ENCODE results near the gene RILPL1.
"Not testable (repeated sequence)": the region's sequence is repeated elsewhere in the genome, so short reads cannot be mapped to it uniquely, and the experiment has no call there.

The RILPL1 gene, protein sequence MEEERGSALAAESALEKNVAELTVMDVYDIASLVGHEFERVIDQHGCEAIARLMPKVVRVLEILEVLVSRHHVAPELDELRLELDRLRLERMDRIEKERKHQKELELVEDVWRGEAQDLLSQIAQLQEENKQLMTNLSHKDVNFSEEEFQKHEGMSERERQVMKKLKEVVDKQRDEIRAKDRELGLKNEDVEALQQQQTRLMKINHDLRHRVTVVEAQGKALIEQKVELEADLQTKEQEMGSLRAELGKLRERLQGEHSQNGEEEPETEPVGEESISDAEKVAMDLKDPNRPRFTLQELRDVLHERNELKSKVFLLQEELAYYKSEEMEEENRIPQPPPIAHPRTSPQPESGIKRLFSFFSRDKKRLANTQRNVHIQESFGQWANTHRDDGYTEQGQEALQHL

GRCh38 chr12:123533672-123534643 lies at the start of gene RILPL1:
Gene RILPL1 (minus strand): TSS chr12:123533719. CDS start chr12:123533482, 237 bp downstream.
- peak; percentile 36 for DNase-seq

DNA sequence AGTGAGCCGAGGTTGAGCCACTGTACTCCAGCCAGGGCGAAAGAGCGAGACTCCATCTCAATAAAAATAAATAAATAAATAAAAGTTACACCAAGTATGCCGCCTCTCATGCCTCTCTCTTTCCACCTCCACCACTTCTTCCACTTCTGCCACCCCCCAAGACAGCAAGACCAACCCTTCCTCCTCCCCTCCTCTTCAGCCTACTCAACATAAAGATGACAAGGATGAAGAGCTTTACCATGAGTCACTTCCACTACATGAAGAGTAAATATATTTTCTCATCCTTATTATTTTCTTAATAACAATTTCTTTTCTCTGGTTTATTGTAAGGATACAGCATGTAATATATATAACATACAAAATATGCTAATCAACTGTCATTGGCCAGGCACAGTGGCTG lies 47.3 kb upstream of the RILPL1 start:
- DNase-seq: no peak

DNA sequence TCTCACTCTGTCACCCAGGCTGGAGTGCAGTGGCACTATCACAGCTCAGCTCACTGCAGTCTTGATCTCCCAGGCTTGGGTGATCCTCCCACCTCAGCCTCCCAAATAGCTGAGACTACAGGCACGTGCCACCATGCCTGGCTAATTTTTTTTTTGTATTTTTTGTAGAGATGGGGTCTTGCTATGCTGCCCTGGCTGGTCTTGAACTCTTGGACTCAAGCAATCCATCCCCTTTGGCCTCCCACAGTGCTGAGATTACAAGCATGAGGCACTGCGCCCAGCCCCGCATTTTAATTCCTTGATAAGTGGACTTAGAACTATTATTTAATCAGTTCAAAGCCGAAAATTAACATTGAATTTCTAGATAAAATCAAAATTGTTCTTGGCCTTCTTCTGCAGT lies 45.3 kb upstream of the RILPL1 start:
- not testable (repeated sequence) for DNase-seq

- DNase-seq: no peak
Measured at GRCh38 chr12:123578243-123578642, 44.7 kb upstream of the RILPL1 start.

- no peak for DNase-seq
Measured at GRCh38 chr12:123576611-123577010, 43.1 kb upstream of the RILPL1 start.

GRCh38 chr12:123573870-123574269 lies 40.4 kb upstream of the RILPL1 start:
- no peak for DNase-seq

DNA sequence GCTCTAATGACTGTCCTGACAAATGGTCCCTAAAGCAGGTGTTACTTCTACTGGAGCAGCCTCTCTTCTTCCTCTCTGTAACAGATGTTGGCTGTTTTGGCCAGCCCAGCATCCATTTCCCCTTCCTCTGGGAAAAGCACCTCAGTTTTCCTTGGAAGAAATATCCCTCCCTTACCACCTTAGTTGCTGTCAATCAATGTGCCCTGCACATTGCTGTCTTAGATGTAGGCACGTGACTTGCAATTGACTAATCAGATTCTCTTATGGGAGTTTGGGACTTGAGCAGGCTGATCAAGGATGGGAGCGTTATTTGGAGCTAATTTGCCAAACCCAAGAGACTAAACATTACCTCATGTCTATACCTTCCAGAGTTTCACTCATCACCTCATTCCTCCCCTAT lies 38.9 kb upstream of the RILPL1 start:
- no peak for DNase-seq

- no peak for DNase-seq
Measured at GRCh38 chr12:123571343-123571813, 37.9 kb upstream of the RILPL1 start.

DNA sequence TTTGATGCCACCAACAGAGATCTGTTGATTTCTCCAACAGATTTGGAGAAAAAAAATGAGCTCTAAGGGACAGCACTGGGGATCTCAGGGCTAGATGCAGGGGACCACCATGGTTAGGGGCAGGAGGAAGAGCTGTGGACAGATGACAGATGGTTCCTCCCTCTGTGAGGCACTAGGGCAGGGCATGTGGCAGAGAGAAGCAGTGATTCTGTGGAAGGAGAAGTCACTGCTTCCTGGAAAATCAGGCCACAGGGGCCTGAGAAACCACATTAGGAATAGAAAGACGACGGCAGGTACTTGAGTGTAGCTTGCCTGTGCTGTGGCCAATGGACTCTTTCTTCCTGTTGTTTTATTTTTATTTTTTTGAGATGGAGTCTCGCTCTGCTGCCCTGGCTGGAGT lies 25.9 kb upstream of the RILPL1 start:
- DNase-seq: no peak

DNA sequence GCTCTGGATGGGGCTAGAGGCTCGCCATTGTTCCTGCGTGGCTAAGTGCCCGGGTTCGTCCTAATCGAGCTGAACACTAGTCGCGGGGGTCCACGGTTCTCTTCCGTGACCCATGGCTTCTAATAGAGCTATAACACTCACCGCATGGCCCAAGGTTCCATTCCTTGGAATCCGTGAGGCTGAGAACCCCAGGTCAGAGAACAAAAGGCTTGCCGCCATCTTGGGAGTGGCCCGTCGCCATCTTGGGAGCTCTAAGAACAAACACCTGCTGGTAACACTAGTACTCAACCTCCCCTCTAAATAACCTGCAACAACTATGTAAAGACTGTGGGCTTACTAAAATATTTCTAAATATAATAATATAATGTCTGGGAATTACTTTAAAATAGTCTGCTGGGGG lies 25.0 kb upstream of the RILPL1 start:
- DNase-seq: not testable (repeated sequence)

DNA sequence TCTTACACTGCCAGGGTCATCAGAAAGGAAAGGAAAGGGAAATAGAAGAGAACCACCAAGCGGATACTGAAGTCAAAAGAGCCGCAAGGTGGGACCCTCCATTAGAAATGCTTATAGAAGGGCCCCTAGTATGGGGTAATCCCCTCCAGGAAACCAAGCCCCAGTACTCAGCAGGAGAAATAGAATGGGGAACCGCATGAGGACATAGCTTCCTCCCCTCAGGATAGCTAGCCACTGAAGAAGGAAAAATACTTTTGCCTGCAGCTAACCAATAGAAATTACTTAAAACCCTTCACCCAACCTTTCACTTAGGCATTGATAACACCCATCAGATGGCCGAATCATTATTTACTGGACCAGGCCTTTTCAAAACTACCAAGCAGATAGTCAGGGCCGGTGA lies 21.3 kb upstream of the RILPL1 start:
- DNase-seq: not testable (repeated sequence)

DNA sequence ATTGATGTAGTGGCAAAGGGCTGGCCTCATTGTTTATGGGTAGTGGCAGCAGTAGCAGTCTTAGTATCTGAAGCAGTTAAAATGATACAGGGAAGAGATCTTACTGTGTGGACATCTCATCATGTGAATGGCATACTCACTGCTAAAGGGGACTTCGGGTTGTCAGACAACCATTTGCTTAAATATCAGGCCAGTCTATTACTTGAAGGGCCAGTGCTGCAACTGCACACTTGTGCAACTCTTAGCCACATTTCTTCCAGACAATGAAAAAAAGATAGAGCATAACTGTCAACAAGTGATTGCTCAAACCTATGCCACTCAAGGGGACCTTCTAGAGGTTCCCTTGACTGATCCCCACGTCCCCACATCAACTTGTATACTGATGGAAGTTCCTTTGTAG lies 20.6 kb upstream of the RILPL1 start:
- DNase-seq: not testable (repeated sequence)

DNA sequence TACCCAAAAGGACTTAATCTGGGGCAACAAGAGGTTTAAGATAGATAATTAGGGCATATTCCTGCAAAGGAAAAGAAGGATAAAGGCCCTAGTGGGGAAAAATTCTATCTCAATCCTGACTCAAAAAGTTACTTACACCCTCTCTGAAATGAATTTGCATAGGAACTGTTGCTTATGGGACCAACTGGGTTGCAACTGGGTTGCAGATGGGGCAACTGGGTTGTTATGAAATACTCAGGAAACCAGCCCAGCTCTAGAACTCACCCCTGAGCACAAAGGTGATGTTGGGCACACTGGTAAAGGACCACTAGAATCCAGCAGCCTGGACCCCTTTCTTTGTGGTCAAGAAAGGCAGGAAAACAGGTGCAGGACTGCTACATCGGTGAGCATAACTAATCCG lies 17.2 kb upstream of the RILPL1 start:
- no peak for DNase-seq

DNA sequence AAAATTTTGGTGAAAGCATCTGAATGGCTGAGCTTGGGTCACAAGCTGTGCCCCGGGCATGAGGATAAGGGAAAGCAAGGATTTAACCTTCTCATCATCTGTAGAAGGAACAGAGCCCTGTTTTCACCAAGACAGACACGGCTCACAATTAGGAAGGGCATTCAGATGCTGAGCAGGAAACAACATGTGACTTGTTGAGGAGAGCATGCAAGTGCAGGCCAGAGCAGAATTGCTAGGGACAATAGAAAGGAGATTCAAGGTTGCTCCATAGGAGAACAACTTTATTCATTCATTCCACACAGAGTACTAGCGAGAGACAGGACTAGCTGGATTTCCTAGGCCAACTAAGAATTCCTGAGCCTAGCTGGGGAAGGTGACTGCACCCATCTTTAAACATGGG lies 14.6 kb upstream of the RILPL1 start:
- no peak for DNase-seq

DNA sequence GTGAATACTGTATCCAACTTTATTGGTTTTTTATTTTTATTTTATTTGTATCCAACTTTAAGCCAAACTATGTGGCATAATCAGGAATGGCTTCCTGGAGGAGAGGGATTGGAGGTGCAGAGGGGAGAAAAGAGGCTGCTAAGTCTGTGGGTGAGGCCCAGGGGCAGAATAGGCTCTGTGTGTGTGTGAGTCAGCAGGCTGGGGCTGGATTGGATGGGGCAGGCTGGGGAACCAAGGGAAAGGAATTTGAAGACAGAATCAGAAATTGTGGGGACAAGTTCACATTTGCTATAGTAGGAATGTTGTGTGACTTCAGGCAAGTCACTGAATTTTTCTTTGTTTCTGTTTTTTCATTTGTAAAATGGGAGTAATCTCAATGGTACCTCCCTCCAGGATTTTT lies 12.8 kb upstream of the RILPL1 start:
- no peak for DNase-seq

DNA sequence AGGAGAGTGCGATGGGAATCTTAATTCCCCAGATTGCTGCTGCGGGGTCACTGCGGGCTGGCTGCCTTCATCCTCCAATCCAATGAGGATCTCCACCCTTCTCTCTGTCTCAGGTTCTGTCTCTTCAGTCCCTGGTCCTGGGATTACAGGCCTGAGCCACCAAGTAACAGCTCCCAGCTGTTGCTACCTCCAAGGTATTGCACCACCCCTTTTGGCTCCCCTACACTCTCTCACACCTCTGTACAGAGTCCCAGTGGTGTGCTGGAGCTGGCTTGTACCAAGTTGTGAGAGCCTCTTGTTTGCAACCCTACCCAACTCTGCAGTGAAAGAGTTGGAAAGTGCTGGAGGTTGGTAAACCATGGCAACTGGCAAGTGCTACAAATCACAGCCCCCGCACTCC lies 10.0 kb upstream of the RILPL1 start:
- DNase-seq: no peak

DNA sequence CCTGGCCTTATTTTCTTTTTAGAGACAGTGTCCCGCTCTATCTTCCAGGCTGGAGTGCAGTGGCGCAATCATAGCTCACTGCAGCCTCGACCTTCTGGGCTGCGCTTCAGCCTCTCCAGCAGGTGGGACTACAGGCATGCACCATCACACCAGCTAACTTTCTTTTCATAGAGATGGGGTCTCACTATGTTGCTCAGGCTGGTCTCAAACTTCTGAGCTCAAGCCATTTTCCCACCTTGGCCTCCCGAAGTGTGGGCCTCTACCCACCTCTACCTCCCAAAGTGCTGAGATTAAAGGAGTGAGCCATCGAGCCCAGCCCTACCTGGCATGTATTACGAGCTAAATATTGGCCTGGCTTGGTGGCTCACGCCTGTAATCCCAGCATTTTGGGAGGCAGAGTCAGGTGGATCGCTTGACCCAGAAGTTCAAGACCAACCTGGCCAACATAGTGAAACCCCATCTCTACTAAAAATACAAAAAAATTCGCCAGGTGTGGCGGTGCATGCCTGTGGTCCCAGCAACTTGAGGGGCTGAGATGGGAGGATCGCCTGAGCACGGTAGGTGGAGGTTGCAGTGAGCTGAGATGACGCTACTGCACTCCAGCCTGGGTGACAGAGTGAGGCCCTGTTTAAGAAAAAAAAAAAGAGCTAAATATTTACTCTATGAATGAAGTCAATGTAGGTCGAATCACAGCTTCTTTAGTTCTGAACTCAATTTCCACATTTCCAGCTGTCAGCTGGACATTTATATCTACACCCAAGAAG lies 7.6 kb upstream of the RILPL1 start:
- no peak for DNase-seq

GRCh38 chr12:123535952-123536351 lies 2.4 kb upstream of the RILPL1 start:
- not testable (repeated sequence) for DNase-seq

GRCh38 chr12:123532808-123533649 lies 490 bp downstream of the RILPL1 start:
- peak; percentile 3 for DNase-seq

- peak; percentile 28 for DNase-seq
Measured at GRCh38 chr12:123532019-123532418, 1.5 kb downstream of the RILPL1 start.

- no peak for DNase-seq
Measured at GRCh38 chr12:123531091-123531490, 2.4 kb downstream of the RILPL1 start.

DNA sequence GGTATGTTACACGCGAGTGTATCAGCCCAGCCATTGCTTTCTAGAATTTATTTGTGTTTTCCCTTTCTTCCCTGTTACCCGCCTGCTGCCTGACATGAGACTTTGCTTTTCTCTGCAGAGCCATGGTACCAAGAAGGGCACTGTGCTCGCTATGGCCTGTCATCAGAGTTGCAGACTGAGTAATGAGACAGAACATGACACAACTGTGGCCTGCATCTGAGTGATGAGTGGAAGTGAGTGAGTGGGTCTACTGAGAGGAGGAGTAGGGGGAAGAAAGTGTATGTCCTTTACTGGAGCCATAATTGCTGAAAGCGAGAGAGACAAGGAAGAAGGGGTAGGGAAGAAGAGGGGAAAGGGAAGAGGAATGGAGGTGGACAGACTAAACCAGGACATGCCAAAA lies 2.9 kb downstream of the RILPL1 start:
- peak; percentile 9 for DNase-seq

All from activated CD4-positive, alpha-beta T cell treated with anti-CD3 and anti-CD28 coated beads, Interleukin-2, Interleukin-6, amounts not matched to agents 100 ng/mL and 50 ng/mL, durations not matched to agents 16 hours and 8 hours (primary cell).